Measurements from ENCODE around the gene N4BP2L2.

- TF ChIP-seq EZH2 (IDR thresholded peaks at IDR 0.05; ENCODE audit: borderline replicate concordance, low read depth, low read length, severe bottlenecking) (no peak), POLR2A (IDR thresholded peaks at IDR 0.05; ENCODE audit: low read depth, low read length) (no peak), FOS (IDR thresholded peaks at IDR 0.05; ENCODE audit: borderline replicate concordance, insufficient read depth, low read length) (no peak), POLR2AphosphoS5 (IDR thresholded peaks at IDR 0.05; ENCODE audit: insufficient read depth, low read depth, low read length) (no peak), MYC (IDR thresholded peaks at IDR 0.05; ENCODE audit: low read depth, low read length) (no peak)
- TF ChIP-seq, protein P1, sequence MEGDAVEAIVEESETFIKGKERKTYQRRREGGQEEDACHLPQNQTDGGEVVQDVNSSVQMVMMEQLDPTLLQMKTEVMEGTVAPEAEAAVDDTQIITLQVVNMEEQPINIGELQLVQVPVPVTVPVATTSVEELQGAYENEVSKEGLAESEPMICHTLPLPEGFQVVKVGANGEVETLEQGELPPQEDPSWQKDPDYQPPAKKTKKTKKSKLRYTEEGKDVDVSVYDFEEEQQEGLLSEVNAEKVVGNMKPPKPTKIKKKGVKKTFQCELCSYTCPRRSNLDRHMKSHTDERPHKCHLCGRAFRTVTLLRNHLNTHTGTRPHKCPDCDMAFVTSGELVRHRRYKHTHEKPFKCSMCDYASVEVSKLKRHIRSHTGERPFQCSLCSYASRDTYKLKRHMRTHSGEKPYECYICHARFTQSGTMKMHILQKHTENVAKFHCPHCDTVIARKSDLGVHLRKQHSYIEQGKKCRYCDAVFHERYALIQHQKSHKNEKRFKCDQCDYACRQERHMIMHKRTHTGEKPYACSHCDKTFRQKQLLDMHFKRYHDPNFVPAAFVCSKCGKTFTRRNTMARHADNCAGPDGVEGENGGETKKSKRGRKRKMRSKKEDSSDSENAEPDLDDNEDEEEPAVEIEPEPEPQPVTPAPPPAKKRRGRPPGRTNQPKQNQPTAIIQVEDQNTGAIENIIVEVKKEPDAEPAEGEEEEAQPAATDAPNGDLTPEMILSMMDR (IDR thresholded peaks at IDR 0.05; ENCODE audit: extremely low read depth in 1 of 2, insufficient read depth in 1 of 2, low read depth in 1 of 2, low read length in 2 of 2): no peak
Observed at GRCh38 chr13:32453981-32454380, 84.6 kb downstream of the N4BP2L2 start.
